Mesendoderm (in vitro differentiated cells): ENCODE results near the gene JAZF1.

ENCODE experiments used
- DNase-seq: peaks from one replicate; pipeline ENCODE4 v3.0.0; 2013
- H2AK5ac ChIP-seq: 2 replicates; pipeline ENCODE4 v1.6.1; 2013; ENCODE audit warnings: low read length, inconsistent platforms
- H2BK120ac ChIP-seq: 2 replicates; pipeline ENCODE4 v1.6.1; 2013; ENCODE audit warnings: low read depth, mild to moderate bottlenecking, low read length, moderate library complexity, mixed read lengths
- H2BK15ac ChIP-seq: replicated peaks from 2 replicates; pipeline ENCODE4 v1.6.1; 2013; ENCODE audit warnings: low read depth, mild to moderate bottlenecking, moderate library complexity
- H2BK5ac ChIP-seq: 2 replicates; pipeline ENCODE4 v1.6.1; 2013; ENCODE audit warnings: low read length, inconsistent platforms
- H3K18ac ChIP-seq: 2 replicates; pipeline ENCODE4 v1.6.1; 2013; ENCODE audit warnings: mild to moderate bottlenecking, low read length, mixed read lengths
- H3K23ac ChIP-seq: one replicate; pipeline ENCODE4 v1.6.1; 2013; ENCODE audit warnings: low read length
- H3K27ac ChIP-seq: 2 replicates; pipeline ENCODE4 v1.5.1; 2013; ENCODE audit warnings: low read depth, mild to moderate bottlenecking, inconsistent platforms, low read length, moderate library complexity
- H3K27me3 ChIP-seq: 2 replicates; pipeline ENCODE4 v1.6.1; 2013; ENCODE audit warnings: low read length, control low read depth, mild to moderate bottlenecking, inconsistent platforms; ENCODE audit not compliant: insufficient read depth, poor library complexity
- H3K36me3 ChIP-seq: 2 replicates; pipeline ENCODE4 v1.6.1; 2013; ENCODE audit warnings: low read length, inconsistent platforms; ENCODE audit not compliant: control insufficient read depth, insufficient read depth
- H3K4ac ChIP-seq: one replicate; pipeline ENCODE4 v1.6.1; 2013; ENCODE audit warnings: low read depth, mild to moderate bottlenecking, low read length, moderate library complexity
- H3K4me1 ChIP-seq: 2 replicates; pipeline ENCODE4 v1.6.1; 2013; ENCODE audit warnings: low read depth, low read length, inconsistent platforms; ENCODE audit not compliant: control insufficient read depth
- H3K4me2 ChIP-seq: 2 replicates; pipeline ENCODE4 v1.6.1; 2013; ENCODE audit warnings: low read length
- H3K4me3 ChIP-seq: 2 replicates; pipeline ENCODE4 v1.5.1; 2013; ENCODE audit warnings: mild to moderate bottlenecking, low read length
- H3K56ac ChIP-seq: one replicate; pipeline ENCODE4 v1.6.1; 2013; ENCODE audit warnings: low read length
- H3K79me1 ChIP-seq: 2 replicates; pipeline ENCODE4 v1.6.1; 2013; ENCODE audit warnings: low read length, inconsistent platforms
- H3K79me2 ChIP-seq: 2 replicates; pipeline ENCODE4 v1.6.1; 2013; ENCODE audit warnings: mild to moderate bottlenecking, low read length; ENCODE audit not compliant: control insufficient read depth, insufficient read depth
- H3K9ac ChIP-seq: 2 replicates; pipeline ENCODE4 v1.6.1; 2013; ENCODE audit warnings: low read length, inconsistent platforms
- H4K5ac ChIP-seq: one replicate; pipeline ENCODE4 v1.6.1; 2013; ENCODE audit warnings: low read length
- H4K8ac ChIP-seq: one replicate; pipeline ENCODE4 v1.6.1; 2013; ENCODE audit warnings: low read depth, mild to moderate bottlenecking, control low read depth, low read length, moderate library complexity
- WGBS: extraction: QIAGEN DNeasy Blood & Tissue Kit; methylation state at CpG from one replicate; pipeline ENCODE4 v1.1.7; 2013; ENCODE audit warnings: low lambda C conversion rate, missing lambda C conversion rate; ENCODE audit not compliant: insufficient coverage; ENCODE audit errors: extremely low coverage; 5-methylcytosine and 5-hydroxymethylcytosine counted together

The JAZF1 gene

GRCh38 chr7:28155964-28156363, 24.6 kb downstream of the JAZF1 start:
- Histone ChIP-seq H3K36me3 (no peaks in the 10 kb centered on the region), H3K4ac (no peak overlapping the region), H3K4me3 (no peak overlapping the region), H3K56ac (no peak overlapping the region), H2BK5ac (no peak overlapping the region), H3K27ac (no peak overlapping the region), H4K5ac (no peak overlapping the region), H4K8ac (no peak overlapping the region), H3K79me1 (no peaks in the 10 kb centered on the region), H3K18ac (no peak overlapping the region), H2BK120ac (no peak overlapping the region), H2BK15ac (no peak overlapping the region), H3K4me1 (peaks cover 2% of the 10 kb centered on the region), H3K27me3 (no peaks in the 10 kb centered on the region), H3K23ac (peak overlapping the region; percentile 10), H3K4me2 (no peak overlapping the region), H3K9ac (no peak overlapping the region), H3K79me2 (no peaks in the 10 kb centered on the region), H2AK5ac (no peak overlapping the region)
- no peak for DNase-seq
- WGBS, result no CpG with 5 or more reads among the region's 3 CpGs

- Histone ChIP-seq H2BK15ac (no peak overlapping the region), H3K18ac (no peak overlapping the region), H3K79me1 (no peaks in the 10 kb centered on the region), H3K36me3 (no peaks in the 10 kb centered on the region), H3K27ac (no peak overlapping the region), H3K56ac (no peak overlapping the region), H2BK5ac (no peak overlapping the region), H2AK5ac (no peak overlapping the region), H3K9ac (no peak overlapping the region), H3K4me3 (no peak overlapping the region), H3K79me2 (no peaks in the 10 kb centered on the region), H3K4me2 (no peak overlapping the region), H4K5ac (no peak overlapping the region), H2BK120ac (no peak overlapping the region), H3K4me1 (no peaks in the 10 kb centered on the region), H3K4ac (no peak overlapping the region), H3K27me3 (no peaks in the 10 kb centered on the region), H4K8ac (no peak overlapping the region), H3K23ac (no peak overlapping the region)
- WGBS, result no CpG with 5 or more reads among the region's 3 CpGs
- no peak for DNase-seq
Observed at GRCh38 chr7:28155019-28155660, 25.5 kb downstream of the JAZF1 start.

- no CpG with 5 or more reads among the region's 4 CpGs for WGBS
- Histone ChIP-seq H3K9ac (no peak overlapping the region), H4K5ac (no peak overlapping the region), H2BK5ac (no peak overlapping the region), H3K4ac (no peak overlapping the region), H3K18ac (no peak overlapping the region), H3K23ac (no peak overlapping the region), H2BK120ac (no peak overlapping the region), H3K56ac (no peak overlapping the region), H3K4me1 (no peaks in the 10 kb centered on the region), H3K4me2 (no peak overlapping the region), H3K4me3 (no peak overlapping the region), H3K27ac (no peak overlapping the region), H3K36me3 (no peaks in the 10 kb centered on the region), H3K79me2 (no peaks in the 10 kb centered on the region), H4K8ac (no peak overlapping the region), H3K79me1 (no peaks in the 10 kb centered on the region), H3K27me3 (no peaks in the 10 kb centered on the region), H2BK15ac (no peak overlapping the region), H2AK5ac (no peak overlapping the region)
- DNase-seq, result no peak
Observed at GRCh38 chr7:28152594-28152993, 28.0 kb downstream of the JAZF1 start.

- H3K23ac ChIP-seq, result no peak overlapping the region
- H3K18ac ChIP-seq, result no peak overlapping the region
- H2AK5ac ChIP-seq, result no peak overlapping the region
Observed at GRCh38 chr7:28151965-28152364, 28.6 kb downstream of the JAZF1 start.

GRCh38 chr7:28149291-28150101, 31.1 kb downstream of the JAZF1 start:
- Histone ChIP-seq H3K9ac (no peak overlapping the region), H4K8ac (no peak overlapping the region), H3K36me3 (no peaks in the 10 kb centered on the region), H3K79me1 (no peaks in the 10 kb centered on the region), H2BK120ac (no peak overlapping the region), H3K4me2 (no peak overlapping the region), H3K4me3 (no peak overlapping the region), H2BK15ac (no peak overlapping the region), H3K23ac (no peak overlapping the region), H2AK5ac (no peak overlapping the region), H3K79me2 (no peaks in the 10 kb centered on the region), H3K56ac (no peak overlapping the region), H3K4me1 (no peaks in the 10 kb centered on the region), H3K27me3 (no peaks in the 10 kb centered on the region), H2BK5ac (no peak overlapping the region), H3K27ac (no peak overlapping the region), H4K5ac (no peak overlapping the region), H3K4ac (no peak overlapping the region), H3K18ac (no peak overlapping the region)
- WGBS, result no CpG with 5 or more reads among the region's 8 CpGs
- DNase-seq, result no peak

More at GRCh38 chr7:28151965-28152364, 28.6 kb downstream of the JAZF1 start:
- Histone ChIP-seq H2BK15ac (no peak overlapping the region), H4K8ac (no peak overlapping the region), H3K79me1 (no peaks in the 10 kb centered on the region), H3K56ac (no peak overlapping the region), H3K27me3 (no peaks in the 10 kb centered on the region), H4K5ac (no peak overlapping the region), H3K36me3 (no peaks in the 10 kb centered on the region), H3K4me3 (no peak overlapping the region), H3K4ac (no peak overlapping the region), H3K4me2 (no peak overlapping the region), H3K4me1 (no peaks in the 10 kb centered on the region), H3K9ac (no peak overlapping the region), H3K27ac (no peak overlapping the region), H2BK5ac (no peak overlapping the region), H3K79me2 (no peaks in the 10 kb centered on the region), H2BK120ac (no peak overlapping the region)
- no CpG with 5 or more reads among the region's 4 CpGs for WGBS
- DNase-seq, result no peak
